ENCODE measurements around the gene MT1A. TPM values are rescaled to one million over a fixed set of nuclear protein-coding genes. Genes with fewer than 3 reads are reported as not detected.
A peak's percentile ranks its signal among the peaks of the same experiment; 100 is the strongest.

The MT1A gene
- total and polyA plus RNA-seq, 2 of the 8 experiments (the other 6 are each of a cell fraction or from before 2014, with no cell fraction given): not detected

DNA sequence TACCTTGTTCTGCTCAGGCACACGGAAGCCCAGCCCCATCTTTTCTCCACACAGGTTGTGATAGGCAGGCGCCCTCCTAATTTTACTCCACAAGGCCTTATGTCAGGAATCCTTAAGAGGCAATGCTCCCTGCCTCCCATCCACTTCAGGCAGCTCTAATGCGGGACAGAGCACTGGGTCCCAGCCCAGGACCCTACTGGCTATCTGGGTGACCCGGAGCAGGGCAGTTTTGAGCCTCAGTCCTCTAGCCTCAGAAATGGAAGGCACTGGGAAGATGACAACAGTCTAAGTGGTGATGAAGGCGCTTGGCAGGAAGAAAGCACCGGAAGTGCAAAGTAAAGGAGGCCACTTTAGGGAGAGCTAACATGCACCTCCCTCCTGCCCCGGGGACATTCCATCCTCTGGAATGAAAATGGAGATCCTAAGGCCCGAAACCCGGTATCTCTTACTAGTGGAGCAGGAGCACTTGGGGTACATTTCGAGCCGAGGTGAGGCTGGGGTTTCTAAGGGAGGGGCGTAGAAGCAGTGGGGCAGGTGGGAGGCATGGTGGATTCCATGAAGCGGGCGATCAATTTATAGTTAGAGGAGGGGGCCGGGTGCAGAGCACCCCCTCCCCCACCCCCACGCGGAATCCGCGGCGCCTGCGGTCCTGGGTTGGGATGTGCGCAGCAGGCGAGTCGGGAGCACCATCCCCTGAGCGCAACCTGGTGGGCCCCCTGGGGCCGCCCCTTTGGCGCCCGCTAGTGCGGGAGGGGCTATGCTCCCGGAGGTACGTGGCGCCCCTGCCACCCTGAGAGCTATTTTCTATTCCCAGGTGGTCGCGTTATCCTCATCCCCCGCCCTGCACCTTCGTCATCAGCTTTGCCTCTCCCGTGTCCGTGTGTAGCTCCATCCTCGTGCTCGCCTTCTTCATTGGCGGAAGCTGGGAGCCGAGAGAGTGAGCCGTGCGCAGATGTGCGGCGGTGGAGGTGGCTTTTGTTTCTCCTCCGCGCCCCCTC, 24.2 kb downstream of the MT1A start (continued):
- no peak for TF ChIP-seq HDAC2 (IDR thresholded peaks at IDR 0.05; ENCODE audit: borderline replicate concordance in 1 of 2, low read depth in 2 of 2, low read length in 2 of 2)
- TF ChIP-seq, protein P1, sequence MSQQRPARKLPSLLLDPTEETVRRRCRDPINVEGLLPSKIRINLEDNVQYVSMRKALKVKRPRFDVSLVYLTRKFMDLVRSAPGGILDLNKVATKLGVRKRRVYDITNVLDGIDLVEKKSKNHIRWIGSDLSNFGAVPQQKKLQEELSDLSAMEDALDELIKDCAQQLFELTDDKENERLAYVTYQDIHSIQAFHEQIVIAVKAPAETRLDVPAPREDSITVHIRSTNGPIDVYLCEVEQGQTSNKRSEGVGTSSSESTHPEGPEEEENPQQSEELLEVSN (IDR thresholded peaks at IDR 0.05): 0 out of 2 replicates have a peak, but pooled peaks have one; percentile 11
- TF ChIP-seq SP4 (IDR thresholded peaks at IDR 0.05; ENCODE audit: low read length): no peak

Measured in H1 (cell line).